Measurements from ENCODE around the gene FARSB.

GRCh38 chr2:222622910-222623309, 33.0 kb downstream of the FARSB start:
- no peak for TF ChIP-seq CTCF (IDR thresholded peaks at IDR 0.05; ENCODE audit: poor library complexity)
- no peak for TF ChIP-seq EZH2 (IDR thresholded peaks at IDR 0.05; ENCODE audit: borderline replicate concordance)
- no peak for TF ChIP-seq EZH2phosphoT487 (IDR thresholded peaks at IDR 0.05; ENCODE audit: low read depth, severe bottlenecking, unreplicated experiment)
